ENCODE results near the gene NOC4L.

Gene NOC4L

GRCh38 chr12:132161036-132161781, 17.0 kb downstream of the NOC4L start:
- TF ChIP-seq POLR2A (IDR thresholded peaks at IDR 0.05; ENCODE audit: low read length) (no peak), GATA1 (IDR thresholded peaks at IDR 0.05; ENCODE audit: low read depth, low read length) (no peak)

GRCh38 chr12:132161796-132162507, 17.7 kb downstream of the NOC4L start:
- no peak for TF ChIP-seq GATA1 (IDR thresholded peaks at IDR 0.05; ENCODE audit: low read depth, low read length)
- TF ChIP-seq POLR2A (IDR thresholded peaks at IDR 0.05; ENCODE audit: low read length): no peak
- DNase-seq: no peak

More at GRCh38 chr12:132161036-132161781, 17.0 kb downstream of the NOC4L start:
- peak in 1 of 2 experiments; percentile 12 for DNase-seq

GRCh38 chr12:132162508-132163031, 18.3 kb downstream of the NOC4L start:
- no peak for DNase-seq
- TF ChIP-seq GATA1 (IDR thresholded peaks at IDR 0.05; ENCODE audit: low read depth, low read length) (no peak), POLR2A (IDR thresholded peaks at IDR 0.05; ENCODE audit: low read length) (no peak)

- DNase-seq: no peak
- TF ChIP-seq GATA1 (IDR thresholded peaks at IDR 0.05; ENCODE audit: low read depth, low read length) (no peak), POLR2A (IDR thresholded peaks at IDR 0.05; ENCODE audit: low read length) (no peak)
Measured at GRCh38 chr12:132163041-132163910, 19.0 kb downstream of the NOC4L start.

GRCh38 chr12:132163911-132164288, 19.6 kb downstream of the NOC4L start:
- TF ChIP-seq POLR2A (IDR thresholded peaks at IDR 0.05; ENCODE audit: low read length) (no peak), GATA1 (IDR thresholded peaks at IDR 0.05; ENCODE audit: low read depth, low read length) (no peak)
- no peak for DNase-seq

- no peak for DNase-seq
- no peak for TF ChIP-seq GATA1 (IDR thresholded peaks at IDR 0.05; ENCODE audit: low read depth, low read length)
- TF ChIP-seq POLR2A (IDR thresholded peaks at IDR 0.05; ENCODE audit: low read length): no peak
Measured at GRCh38 chr12:132164426-132164825, 20.2 kb downstream of the NOC4L start.

GRCh38 chr12:132165584-132165983, 21.3 kb downstream of the NOC4L start:
- no peak for TF ChIP-seq GATA1 (IDR thresholded peaks at IDR 0.05; ENCODE audit: low read depth, low read length)
- no peak for TF ChIP-seq POLR2A (IDR thresholded peaks at IDR 0.05; ENCODE audit: low read length)
- no peak for DNase-seq

- DNase-seq: no peak
- no peak for TF ChIP-seq POLR2A (IDR thresholded peaks at IDR 0.05; ENCODE audit: low read length)
- TF ChIP-seq GATA1 (IDR thresholded peaks at IDR 0.05; ENCODE audit: low read depth, low read length): no peak
Measured at GRCh38 chr12:132166093-132166492, 21.8 kb downstream of the NOC4L start.

- DNase-seq: no peak
- TF ChIP-seq GATA1 (IDR thresholded peaks at IDR 0.05; ENCODE audit: low read depth, low read length) (no peak), POLR2A (IDR thresholded peaks at IDR 0.05; ENCODE audit: low read length) (no peak)
Measured at GRCh38 chr12:132166801-132167591, 22.7 kb downstream of the NOC4L start.

GRCh38 chr12:132167611-132168310, 23.5 kb downstream of the NOC4L start:
- DNase-seq: no peak
- no peak for TF ChIP-seq POLR2A (IDR thresholded peaks at IDR 0.05; ENCODE audit: low read length)
- no peak for TF ChIP-seq GATA1 (IDR thresholded peaks at IDR 0.05; ENCODE audit: low read depth, low read length)

GRCh38 chr12:132168311-132169031, 24.2 kb downstream of the NOC4L start:
- TF ChIP-seq POLR2A (IDR thresholded peaks at IDR 0.05; ENCODE audit: low read length): no peak
- TF ChIP-seq GATA1 (IDR thresholded peaks at IDR 0.05; ENCODE audit: low read depth, low read length): no peak
- no peak for DNase-seq

GRCh38 chr12:132169376-132169775, 25.1 kb downstream of the NOC4L start:
- TF ChIP-seq POLR2A (IDR thresholded peaks at IDR 0.05; ENCODE audit: low read length) (no peak), GATA1 (IDR thresholded peaks at IDR 0.05; ENCODE audit: low read depth, low read length) (no peak)
- DNase-seq: no peak
